Thymus (tissue), 2 donors: ENCODE measurements around the gene CCNL2. TPM values are rescaled to one million over a fixed set of nuclear protein-coding genes. Genes with fewer than 3 reads are reported as not detected.

Source experiments
- polyA plus RNA-seq: library from polyadenylated mRNA; stranded (reverse); fragments of 200-250 nt; gene quantifications from one replicate; pipeline ENCODE4 v1.2.3, GENCODE V29; 2013
- total RNA-seq: library from RNA; stranded (reverse); fragments of 120-200 nt; gene quantifications from one replicate; pipeline ENCODE4 v1.2.4, GENCODE V29; 2013
- donor health status: healthy.

Gene CCNL2
- total and polyA plus RNA-seq, 2 donors, result 73.8 to 340 TPM

Other genes starting within 250 kb of the CCNL2 start
- 0.14 TPM for gene TTLL10, start 225.5 kb downstream of the CCNL2 start, total RNA-seq
- gene TTLL10, start 225.5 kb downstream of the CCNL2 start, polyA plus RNA-seq, result 0.27 TPM
- gene TNFRSF18, start 192.7 kb downstream of the CCNL2 start, total RNA-seq, result 4.2 TPM
- 29.9 TPM for gene TNFRSF18, start 192.7 kb downstream of the CCNL2 start, polyA plus RNA-seq
- 12.7 TPM for gene TNFRSF4, start 185.2 kb downstream of the CCNL2 start, total RNA-seq
- gene TNFRSF4, start 185.2 kb downstream of the CCNL2 start, polyA plus RNA-seq, result 18.8 TPM
- gene SDF4, start 167.3 kb downstream of the CCNL2 start, total RNA-seq, result 37.6 TPM
- gene SDF4, start 167.3 kb downstream of the CCNL2 start, polyA plus RNA-seq, result 79.1 TPM
- 16.3 TPM for gene B3GALT6, start 167.1 kb downstream of the CCNL2 start, total RNA-seq
- gene B3GALT6, start 167.1 kb downstream of the CCNL2 start, polyA plus RNA-seq, result 11.8 TPM
- gene C1QTNF12, start 152.6 kb downstream of the CCNL2 start, total RNA-seq, result 2.1 TPM
- 3.4 TPM for gene C1QTNF12, start 152.6 kb downstream of the CCNL2 start, polyA plus RNA-seq
- 34.7 TPM for gene UBE2J2, start 125.5 kb downstream of the CCNL2 start, total RNA-seq
- gene UBE2J2, start 125.5 kb downstream of the CCNL2 start, polyA plus RNA-seq, result 67.1 TPM
- gene SCNN1D, start 118.9 kb downstream of the CCNL2 start, total RNA-seq, result 1.7 TPM
- gene SCNN1D, start 118.9 kb downstream of the CCNL2 start, polyA plus RNA-seq, result 12.5 TPM
- 15.5 TPM for gene ACAP3, start 91.4 kb downstream of the CCNL2 start, total RNA-seq
- 58.8 TPM for gene ACAP3, start 91.4 kb downstream of the CCNL2 start, polyA plus RNA-seq
- 12.5 TPM for gene PUSL1, start 90.7 kb downstream of the CCNL2 start, total RNA-seq
- gene PUSL1, start 90.7 kb downstream of the CCNL2 start, polyA plus RNA-seq, result 10.0 TPM
- gene INTS11, start 74.7 kb downstream of the CCNL2 start, total RNA-seq, result 60.8 TPM
- gene INTS11, start 74.7 kb downstream of the CCNL2 start, polyA plus RNA-seq, result 216 TPM
- 8.5 TPM for gene CPTP, start 74.5 kb downstream of the CCNL2 start, total RNA-seq
- gene CPTP, start 74.5 kb downstream of the CCNL2 start, polyA plus RNA-seq, result 10.3 TPM
- gene TAS1R3, start 68.1 kb downstream of the CCNL2 start, total RNA-seq, result 0.19 TPM
- 0.37 TPM for gene TAS1R3, start 68.1 kb downstream of the CCNL2 start, polyA plus RNA-seq
- gene DVL1, start 49.9 kb downstream of the CCNL2 start, total RNA-seq, result 19.6 TPM
- 40.9 TPM for gene DVL1, start 49.9 kb downstream of the CCNL2 start, polyA plus RNA-seq
- 2.7 TPM for gene MXRA8, start 40.8 kb downstream of the CCNL2 start, total RNA-seq
- 9.6 TPM for gene MXRA8, start 40.8 kb downstream of the CCNL2 start, polyA plus RNA-seq
- 96.2 TPM for gene AURKAIP1, start 24.1 kb downstream of the CCNL2 start, total RNA-seq
- 116 TPM for gene AURKAIP1, start 24.1 kb downstream of the CCNL2 start, polyA plus RNA-seq
- 119 TPM for gene MRPL20, start 8.0 kb upstream of the CCNL2 start, total RNA-seq
- 140 TPM for gene MRPL20, start 8.0 kb upstream of the CCNL2 start, polyA plus RNA-seq
- 7.9 TPM for gene ANKRD65, start 21.9 kb upstream of the CCNL2 start, total RNA-seq
- 16.0 TPM for gene ANKRD65, start 21.9 kb upstream of the CCNL2 start, polyA plus RNA-seq
- gene VWA1, start 36.4 kb upstream of the CCNL2 start, total RNA-seq, result 5.1 TPM
- 16.8 TPM for gene VWA1, start 36.4 kb upstream of the CCNL2 start, polyA plus RNA-seq
- gene ATAD3C, start 50.4 kb upstream of the CCNL2 start, total RNA-seq, result 0.24 TPM
- gene ATAD3C, start 50.4 kb upstream of the CCNL2 start, polyA plus RNA-seq, result 2.8 TPM
- gene ATAD3B, start 72.4 kb upstream of the CCNL2 start, total RNA-seq, result 14.9 TPM
- 58.9 TPM for gene ATAD3B, start 72.4 kb upstream of the CCNL2 start, polyA plus RNA-seq
- 20.2 TPM for gene ATAD3A, start 112.8 kb upstream of the CCNL2 start, total RNA-seq
- 17.5 TPM for gene ATAD3A, start 112.8 kb upstream of the CCNL2 start, polyA plus RNA-seq
- 0.42 TPM for gene TMEM240, start 141.3 kb upstream of the CCNL2 start, total RNA-seq
- 2.8 TPM for gene TMEM240, start 141.3 kb upstream of the CCNL2 start, polyA plus RNA-seq
- 47.8 TPM for gene SSU72, start 175.5 kb upstream of the CCNL2 start, total RNA-seq
- gene SSU72, start 175.5 kb upstream of the CCNL2 start, polyA plus RNA-seq, result 109 TPM
- 0.24 TPM for gene FNDC10, start 200.8 kb upstream of the CCNL2 start, total RNA-seq
- gene FNDC10, start 200.8 kb upstream of the CCNL2 start, polyA plus RNA-seq, result 0.80 TPM
- 34.9 TPM for gene MIB2, start 216.2 kb upstream of the CCNL2 start, total RNA-seq
- 160 TPM for gene MIB2, start 216.2 kb upstream of the CCNL2 start, polyA plus RNA-seq
- gene MMP23B, start 232.8 kb upstream of the CCNL2 start, total RNA-seq, result 4.1 TPM
- 2.7 TPM for gene MMP23B, start 232.8 kb upstream of the CCNL2 start, polyA plus RNA-seq